GM12872 (cell line): ENCODE data around the gene OR51A7.

ENCODE experiments used
- TF ChIP-seq, protein P1 (sequence below): IDR thresholded peaks from 3 replicates; pipeline ENCODE4 v1.5.1; 2011; ENCODE audit warnings: low read depth, mild to moderate bottlenecking, low read length, moderate library complexity; ENCODE audit not compliant: insufficient read depth

Gene OR51A7, protein sequence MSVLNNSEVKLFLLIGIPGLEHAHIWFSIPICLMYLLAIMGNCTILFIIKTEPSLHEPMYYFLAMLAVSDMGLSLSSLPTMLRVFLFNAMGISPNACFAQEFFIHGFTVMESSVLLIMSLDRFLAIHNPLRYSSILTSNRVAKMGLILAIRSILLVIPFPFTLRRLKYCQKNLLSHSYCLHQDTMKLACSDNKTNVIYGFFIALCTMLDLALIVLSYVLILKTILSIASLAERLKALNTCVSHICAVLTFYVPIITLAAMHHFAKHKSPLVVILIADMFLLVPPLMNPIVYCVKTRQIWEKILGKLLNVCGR

DNA sequence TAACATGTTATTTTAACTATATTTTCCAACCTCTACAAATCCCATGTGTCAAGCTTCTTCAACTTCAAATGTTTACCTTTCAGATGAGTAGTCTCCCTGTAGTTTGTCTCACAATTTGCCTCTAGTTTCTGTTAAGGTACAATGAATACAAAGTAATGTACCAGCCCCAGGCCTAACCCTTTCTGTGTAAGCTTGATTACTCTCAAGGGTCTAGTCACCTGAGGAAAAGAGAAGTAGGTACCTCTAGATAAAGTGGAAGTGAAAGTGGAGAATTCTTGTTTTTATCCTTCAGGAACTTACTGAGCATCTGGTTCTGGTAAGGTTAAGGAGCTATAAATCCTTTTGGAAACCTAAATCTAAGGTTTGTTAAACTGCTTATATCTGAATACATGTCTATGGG lies at the start of gene OR51A7:
TSS of gene OR51A7 (plus strand) at position 300 of the 400 bp plus-strand sequence. CDS start 3,587 bp downstream, outside the sequence.
- TF ChIP-seq, protein P1, sequence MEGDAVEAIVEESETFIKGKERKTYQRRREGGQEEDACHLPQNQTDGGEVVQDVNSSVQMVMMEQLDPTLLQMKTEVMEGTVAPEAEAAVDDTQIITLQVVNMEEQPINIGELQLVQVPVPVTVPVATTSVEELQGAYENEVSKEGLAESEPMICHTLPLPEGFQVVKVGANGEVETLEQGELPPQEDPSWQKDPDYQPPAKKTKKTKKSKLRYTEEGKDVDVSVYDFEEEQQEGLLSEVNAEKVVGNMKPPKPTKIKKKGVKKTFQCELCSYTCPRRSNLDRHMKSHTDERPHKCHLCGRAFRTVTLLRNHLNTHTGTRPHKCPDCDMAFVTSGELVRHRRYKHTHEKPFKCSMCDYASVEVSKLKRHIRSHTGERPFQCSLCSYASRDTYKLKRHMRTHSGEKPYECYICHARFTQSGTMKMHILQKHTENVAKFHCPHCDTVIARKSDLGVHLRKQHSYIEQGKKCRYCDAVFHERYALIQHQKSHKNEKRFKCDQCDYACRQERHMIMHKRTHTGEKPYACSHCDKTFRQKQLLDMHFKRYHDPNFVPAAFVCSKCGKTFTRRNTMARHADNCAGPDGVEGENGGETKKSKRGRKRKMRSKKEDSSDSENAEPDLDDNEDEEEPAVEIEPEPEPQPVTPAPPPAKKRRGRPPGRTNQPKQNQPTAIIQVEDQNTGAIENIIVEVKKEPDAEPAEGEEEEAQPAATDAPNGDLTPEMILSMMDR = no peak

DNA sequence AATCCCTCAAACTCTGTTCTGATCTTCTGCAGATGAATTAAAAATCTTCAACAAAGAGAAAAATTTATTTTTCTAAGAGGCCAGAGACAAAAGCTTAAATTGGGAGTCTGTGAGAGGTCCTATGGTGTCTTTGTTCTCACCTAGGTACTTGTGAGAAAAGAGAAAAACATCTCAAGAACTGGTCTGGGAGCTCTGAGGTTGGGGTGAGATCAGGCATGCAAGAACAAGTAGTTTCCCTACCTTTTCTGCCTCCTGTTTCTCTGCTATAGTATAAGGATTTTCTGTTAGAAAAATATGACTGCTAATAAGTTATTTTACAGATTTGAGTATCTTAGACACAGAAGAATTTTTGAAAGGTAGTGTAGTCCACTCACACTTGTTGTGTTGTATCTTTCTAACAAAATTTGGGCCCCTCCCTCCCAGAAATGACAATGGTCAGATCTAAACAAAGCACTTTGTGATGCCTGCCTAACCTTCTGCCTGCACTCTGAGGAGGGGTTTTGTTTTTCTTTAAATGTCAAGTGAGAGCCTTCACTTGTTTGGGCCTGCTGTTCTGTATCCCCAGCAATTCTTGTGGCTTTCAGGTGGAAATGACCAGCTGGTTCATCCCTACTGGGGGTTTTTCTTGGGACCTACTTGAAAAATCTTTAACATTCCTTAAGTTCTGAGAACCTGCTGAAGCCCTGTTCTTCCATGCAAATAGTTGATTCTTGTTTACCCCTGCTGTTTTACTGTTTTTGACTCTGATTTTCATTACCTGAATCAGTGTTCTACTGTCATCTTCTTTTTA lies 40.9 kb upstream of the OR51A7 start:
- TF ChIP-seq, protein P1 = no peak

DNA sequence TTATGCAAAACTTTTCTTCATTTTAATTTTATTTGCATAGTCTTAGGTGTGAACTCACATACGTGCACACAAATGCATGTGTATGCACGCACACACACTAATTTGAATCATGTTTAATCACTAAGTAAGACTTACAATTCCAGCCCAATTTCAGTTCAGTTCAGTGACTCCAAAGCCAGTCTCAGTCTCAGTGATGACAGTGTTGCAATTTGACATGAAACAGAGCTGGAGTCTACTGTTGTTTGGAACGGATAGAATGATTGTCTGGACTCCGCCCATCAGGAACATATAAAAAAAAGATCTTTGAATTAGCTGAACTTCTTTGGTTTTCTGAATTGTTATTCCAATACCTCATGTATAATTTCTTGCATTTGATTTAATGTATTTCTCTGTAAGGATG lies 39.7 kb upstream of the OR51A7 start:
- TF ChIP-seq, protein P1 = no peak

DNA sequence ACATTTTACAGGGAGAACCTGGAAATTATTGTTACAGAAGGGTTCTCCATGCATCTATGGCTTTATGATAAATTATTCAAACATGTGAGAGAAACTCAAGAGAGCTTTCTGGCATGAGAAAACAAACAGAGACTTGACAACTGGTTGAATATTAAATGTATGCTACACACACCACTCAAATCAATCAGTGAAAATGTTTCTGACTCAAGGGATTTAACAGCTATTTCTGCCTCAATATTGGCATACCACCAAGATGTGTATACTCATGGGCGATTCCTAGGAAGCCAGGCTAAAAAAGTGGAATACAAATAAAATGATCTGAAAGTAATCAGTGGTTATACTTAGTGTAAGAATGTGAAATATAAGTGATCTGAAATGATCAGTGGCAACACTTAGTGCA lies 37.7 kb upstream of the OR51A7 start:
- TF ChIP-seq, protein P1 = no peak

DNA sequence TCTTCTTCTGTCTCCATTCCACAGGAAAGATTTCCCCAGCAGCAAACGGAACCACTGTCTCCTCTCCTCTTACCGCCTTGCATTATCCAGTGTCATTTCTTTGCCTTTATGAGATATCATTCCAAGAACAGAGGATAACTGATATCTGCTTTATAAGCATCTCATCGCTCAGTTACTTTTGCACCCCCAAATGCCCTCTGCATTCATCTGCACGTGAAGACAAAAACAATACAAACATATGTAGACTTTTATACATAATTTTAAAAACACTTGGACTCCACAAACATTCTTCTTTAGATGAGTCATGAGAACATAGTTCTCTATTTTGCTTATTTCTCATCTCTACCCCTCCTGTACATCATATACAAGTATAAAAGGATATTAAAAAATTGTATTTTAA lies 22.4 kb upstream of the OR51A7 start:
- TF ChIP-seq, protein P1 = no peak

DNA sequence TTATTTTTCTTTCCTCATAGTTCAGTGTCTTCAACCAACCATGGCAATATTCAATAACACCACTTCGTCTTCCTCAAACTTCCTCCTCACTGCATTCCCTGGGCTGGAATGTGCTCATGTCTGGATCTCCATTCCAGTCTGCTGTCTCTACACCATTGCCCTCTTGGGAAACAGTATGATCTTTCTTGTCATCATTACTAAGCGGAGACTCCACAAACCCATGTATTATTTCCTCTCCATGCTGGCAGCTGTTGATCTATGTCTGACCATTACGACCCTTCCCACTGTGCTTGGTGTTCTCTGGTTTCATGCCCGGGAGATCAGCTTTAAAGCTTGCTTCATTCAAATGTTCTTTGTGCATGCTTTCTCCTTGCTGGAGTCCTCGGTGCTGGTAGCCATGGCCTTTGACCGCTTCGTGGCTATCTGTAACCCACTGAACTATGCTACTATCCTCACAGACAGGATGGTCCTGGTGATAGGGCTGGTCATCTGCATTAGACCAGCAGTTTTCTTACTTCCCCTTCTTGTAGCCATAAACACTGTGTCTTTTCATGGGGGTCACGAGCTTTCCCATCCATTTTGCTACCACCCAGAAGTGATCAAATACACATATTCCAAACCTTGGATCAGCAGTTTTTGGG lies 21.6 kb upstream of the OR51A7 start, which contains the start of gene OR51T1:
TSS of gene OR51T1 (plus strand) at position 41 of the 641 bp plus-strand sequence. CDS start at position 41, 0 bp downstream.
- TF ChIP-seq, protein P1 = no peak

DNA sequence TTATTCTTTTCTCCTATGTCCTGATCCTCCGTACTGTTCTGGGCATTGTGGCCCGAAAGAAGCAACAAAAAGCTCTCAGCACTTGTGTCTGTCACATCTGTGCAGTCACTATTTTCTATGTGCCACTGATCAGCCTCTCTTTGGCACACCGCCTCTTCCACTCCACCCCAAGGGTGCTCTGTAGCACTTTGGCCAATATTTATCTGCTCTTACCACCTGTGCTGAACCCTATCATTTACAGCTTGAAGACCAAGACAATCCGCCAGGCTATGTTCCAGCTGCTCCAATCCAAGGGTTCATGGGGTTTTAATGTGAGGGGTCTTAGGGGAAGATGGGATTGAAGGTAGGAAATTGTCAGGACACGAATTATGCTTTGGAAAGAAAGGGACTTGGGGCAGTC lies 21.0 kb upstream of the OR51A7 start:
- TF ChIP-seq, protein P1 = no peak
